ENCODE measurements around the gene FMNL2.

The FMNL2 gene

GRCh38 chr2:152504618-152505017 lies 169.6 kb downstream of the FMNL2 start:
- no peak for TF ChIP-seq CTCF (IDR thresholded peaks at IDR 0.05; ENCODE audit: control insufficient read depth, extremely low read depth, insufficient read depth)
- no peak overlapping the region for H3K4me3 ChIP-seq (ENCODE audit: low read depth, low read length)
- no peak for DNase-seq (ENCODE audit: low read depth)

- no peak overlapping the region for H3K4me3 ChIP-seq (ENCODE audit: low read depth, low read length)
- no peak for TF ChIP-seq CTCF (IDR thresholded peaks at IDR 0.05; ENCODE audit: control insufficient read depth, extremely low read depth, insufficient read depth)
- no peak for DNase-seq (ENCODE audit: low read depth)
Observed at GRCh38 chr2:152505495-152505906, 170.5 kb downstream of the FMNL2 start.

- no peak overlapping the region for H3K4me3 ChIP-seq (ENCODE audit: low read depth, low read length)
- no peak for TF ChIP-seq CTCF (IDR thresholded peaks at IDR 0.05; ENCODE audit: control insufficient read depth, extremely low read depth, insufficient read depth)
- DNase-seq (ENCODE audit: low read depth), result no peak
Observed at GRCh38 chr2:152506843-152507242, 171.9 kb downstream of the FMNL2 start.

GRCh38 chr2:152507907-152508306 lies 172.9 kb downstream of the FMNL2 start:
- H3K4me3 ChIP-seq (ENCODE audit: low read depth, low read length), result no peak overlapping the region
- no peak for TF ChIP-seq CTCF (IDR thresholded peaks at IDR 0.05; ENCODE audit: control insufficient read depth, extremely low read depth, insufficient read depth)
- no peak for DNase-seq (ENCODE audit: low read depth)

- DNase-seq (ENCODE audit: low read depth), result no peak
- no peak overlapping the region for H3K4me3 ChIP-seq (ENCODE audit: low read depth, low read length)
- TF ChIP-seq CTCF (IDR thresholded peaks at IDR 0.05; ENCODE audit: control insufficient read depth, extremely low read depth, insufficient read depth), result no peak
Observed at GRCh38 chr2:152508446-152508845, 173.5 kb downstream of the FMNL2 start.

GRCh38 chr2:152509772-152510491 lies 175.0 kb downstream of the FMNL2 start:
- no peak overlapping the region for H3K4me3 ChIP-seq (ENCODE audit: low read depth, low read length)
- TF ChIP-seq CTCF (IDR thresholded peaks at IDR 0.05; ENCODE audit: control insufficient read depth, extremely low read depth, insufficient read depth), result no peak
- no peak for DNase-seq (ENCODE audit: low read depth)

GRCh38 chr2:152510621-152511020 lies 175.6 kb downstream of the FMNL2 start:
- no peak overlapping the region for H3K4me3 ChIP-seq (ENCODE audit: low read depth, low read length)
- DNase-seq (ENCODE audit: low read depth), result no peak
- no peak for TF ChIP-seq CTCF (IDR thresholded peaks at IDR 0.05; ENCODE audit: control insufficient read depth, extremely low read depth, insufficient read depth)

Measured in LNCaP clone FGC (cell line).